Fibroblast of skin of right quadriceps (primary cell): Measurements from ENCODE around the gene S100P.
A peak's percentile ranks its signal among the peaks of the same experiment; 100 is the strongest.

Source experiments
- DNase-seq: peaks from one replicate; pipeline ENCODE4 v3.0.0-alpha.2; 2013

S100P gene

GRCh38 chr4:6673660-6674499 is 19.8 kb upstream of the S100P start:
- DNase-seq = peak; percentile 95

DNA sequence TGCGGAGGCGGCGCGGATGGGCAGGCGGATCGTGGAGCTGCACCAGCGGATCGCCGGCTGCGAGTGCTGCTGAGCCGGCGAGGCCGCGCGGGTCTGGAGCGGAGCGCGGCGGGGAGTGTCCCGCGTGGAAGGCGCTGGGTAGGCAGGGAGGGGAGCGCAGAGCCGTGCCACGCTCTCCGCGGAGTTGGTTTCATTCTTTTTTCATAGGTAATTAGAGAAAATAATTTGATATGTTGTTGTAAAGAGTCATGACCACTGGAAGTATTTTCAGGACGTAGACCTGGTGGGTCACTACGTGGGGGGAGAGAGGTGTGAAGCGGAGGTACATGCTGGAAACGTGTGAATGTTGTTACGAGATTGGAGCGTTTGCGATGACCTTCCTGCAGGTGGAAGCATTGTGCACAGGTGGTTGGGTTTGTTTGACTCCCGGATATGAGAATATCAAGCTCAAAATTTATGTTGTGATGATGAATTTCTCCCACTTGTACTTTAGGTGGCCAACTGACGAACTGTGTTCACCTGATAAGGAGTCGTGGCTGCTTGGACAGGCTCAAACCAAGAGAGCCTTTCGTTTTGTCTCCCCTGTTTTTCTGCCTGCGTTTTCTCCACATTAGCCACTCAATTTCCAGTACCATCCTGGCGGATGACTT is 19.1 kb upstream of the S100P start:
- peak; percentile 38 for DNase-seq

- no peak for DNase-seq
Observed at GRCh38 chr4:6676722-6677558, 16.7 kb upstream of the S100P start.

GRCh38 chr4:6680372-6681034 is 13.2 kb upstream of the S100P start:
- DNase-seq = no peak

DNA sequence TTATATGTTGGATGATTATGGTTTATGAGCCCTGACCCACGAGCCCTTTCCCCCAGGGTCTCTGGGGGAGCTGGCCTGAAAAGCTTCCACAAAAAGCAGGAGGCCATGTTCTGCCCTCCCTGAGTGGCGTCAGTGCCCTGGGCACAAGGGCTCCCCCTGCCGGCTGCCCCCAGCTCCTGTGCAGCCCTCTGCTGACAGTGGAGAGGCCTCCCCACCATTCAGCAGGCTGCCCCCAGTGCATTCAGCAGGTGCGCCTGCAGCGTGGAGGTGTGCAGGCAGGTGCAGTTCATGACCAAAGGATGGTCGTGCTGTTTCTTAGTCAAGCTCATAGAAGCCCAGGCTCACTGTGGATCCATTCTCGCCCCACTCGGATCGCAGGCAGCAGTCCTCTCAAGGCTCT is 12.5 kb upstream of the S100P start:
- no peak for DNase-seq

DNA sequence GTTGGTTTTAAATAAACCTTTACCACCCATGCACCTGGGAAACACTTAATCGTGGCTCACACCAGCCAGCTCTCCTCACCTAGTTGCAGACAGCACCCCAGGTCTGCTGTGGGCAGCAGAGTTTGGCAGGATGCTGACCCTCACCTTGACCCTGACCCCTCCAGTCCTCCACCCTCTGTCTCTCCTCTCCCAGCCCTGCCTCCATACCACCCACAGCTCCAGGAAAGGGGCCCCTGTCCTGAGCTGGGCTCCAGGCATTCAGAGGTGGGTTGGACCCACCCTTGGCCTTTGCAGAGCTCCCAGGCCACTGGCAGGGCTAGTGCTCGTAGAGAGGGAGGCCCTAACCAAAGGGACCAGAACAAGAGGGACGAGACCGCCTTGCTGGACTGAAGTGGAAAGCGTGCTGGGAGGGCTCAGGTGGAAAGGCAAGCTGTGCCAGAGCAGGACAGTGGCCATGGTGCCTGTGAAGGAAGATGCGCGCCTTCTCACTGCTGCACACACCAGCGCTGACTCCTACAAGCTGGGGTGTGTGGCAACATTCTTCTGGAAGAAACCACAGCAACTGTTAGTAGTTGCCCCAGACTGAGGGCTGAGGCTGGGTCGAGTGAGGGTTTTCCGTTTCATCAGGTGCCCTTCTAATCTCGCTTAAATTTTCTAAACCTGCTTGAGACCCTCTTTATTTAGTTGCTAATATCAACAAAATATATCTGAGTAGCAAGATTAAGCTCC is 10.7 kb upstream of the S100P start:
- DNase-seq = no peak

DNA sequence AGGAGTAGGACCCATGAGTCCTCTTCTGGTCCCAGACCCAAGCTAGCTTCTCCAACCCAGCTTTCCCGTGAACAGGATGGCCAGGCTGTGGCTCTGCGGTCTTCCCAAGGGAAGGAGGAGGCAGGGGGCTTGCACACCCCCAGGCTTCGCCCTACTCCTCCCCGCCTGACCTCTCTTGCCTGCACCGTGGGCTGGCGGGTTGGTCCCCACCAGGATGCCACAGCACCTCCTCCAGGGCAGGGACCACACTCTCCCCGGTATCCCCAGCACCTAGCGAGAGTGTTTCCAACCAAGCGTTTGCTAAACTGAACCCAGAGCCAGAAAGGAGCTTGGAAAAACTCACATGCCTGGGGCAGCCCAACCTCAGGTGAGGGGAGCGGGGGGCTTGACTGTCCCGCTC is 9.0 kb upstream of the S100P start:
- no peak for DNase-seq

DNA sequence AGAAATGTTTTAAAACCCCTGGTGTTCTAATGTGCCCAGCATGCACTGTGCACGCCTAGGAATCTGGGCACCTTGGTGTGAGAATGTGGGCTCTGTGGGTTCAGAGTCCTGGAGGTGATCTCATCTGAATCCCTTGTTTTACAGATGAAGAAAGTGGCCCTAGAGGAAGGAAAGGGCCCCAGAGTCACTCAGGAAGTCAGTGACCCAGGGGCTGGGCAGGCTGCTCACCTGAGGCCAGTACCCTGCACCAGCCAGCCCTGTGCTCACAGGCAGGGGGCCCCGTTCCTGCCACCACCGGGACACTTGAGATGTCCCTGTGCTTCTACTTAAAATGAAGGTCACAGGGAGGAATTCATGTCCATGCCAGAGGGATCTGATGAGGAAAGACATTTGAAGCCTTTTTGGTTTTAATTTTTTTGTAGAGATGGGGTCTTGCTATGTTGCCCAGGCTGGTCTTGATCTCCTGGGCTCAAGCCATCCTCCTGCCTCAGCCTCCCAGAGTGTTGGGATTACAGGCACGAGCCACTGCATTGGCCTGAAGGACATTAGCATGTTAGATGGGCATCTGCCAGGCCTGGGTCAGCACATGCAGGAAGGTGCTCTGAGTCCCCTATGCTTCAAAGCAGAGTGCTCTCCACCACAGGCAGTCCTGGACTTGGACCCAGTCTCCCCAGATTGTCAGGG is 7.4 kb upstream of the S100P start:
- no peak for DNase-seq

- no peak for DNase-seq
Observed at GRCh38 chr4:6687947-6688878, 5.5 kb upstream of the S100P start.

DNA sequence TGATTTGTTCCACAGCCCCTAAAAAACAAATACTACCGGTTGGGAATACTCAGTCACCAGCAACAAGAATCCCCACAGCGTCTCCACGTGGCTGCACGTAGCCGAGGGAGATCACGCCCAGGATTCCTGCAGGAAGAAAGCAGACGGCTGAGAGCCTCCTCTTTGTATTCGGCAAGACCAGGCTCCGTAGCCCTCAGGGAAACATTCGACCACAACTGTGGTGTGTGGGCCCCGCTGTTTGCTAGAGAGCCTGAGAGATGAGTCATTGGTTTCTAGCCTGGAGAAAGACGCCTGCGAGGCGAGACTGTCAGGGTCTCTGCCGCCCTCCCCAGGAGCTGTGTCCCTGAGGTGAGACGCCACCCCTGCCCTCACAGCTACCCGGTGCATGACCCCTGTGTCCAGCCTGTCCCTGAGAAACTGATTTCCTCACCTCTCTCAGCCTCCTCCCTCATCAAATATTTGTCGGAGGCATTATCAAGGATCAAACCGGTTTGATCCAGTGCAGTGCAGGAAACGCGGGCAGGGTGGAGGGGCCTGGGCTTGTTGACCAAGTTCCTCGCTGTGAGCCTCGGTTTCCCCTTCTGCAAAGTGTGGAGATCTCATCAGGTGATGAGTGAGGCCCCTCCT is 4.7 kb upstream of the S100P start:
- DNase-seq = peak; percentile 96

DNA sequence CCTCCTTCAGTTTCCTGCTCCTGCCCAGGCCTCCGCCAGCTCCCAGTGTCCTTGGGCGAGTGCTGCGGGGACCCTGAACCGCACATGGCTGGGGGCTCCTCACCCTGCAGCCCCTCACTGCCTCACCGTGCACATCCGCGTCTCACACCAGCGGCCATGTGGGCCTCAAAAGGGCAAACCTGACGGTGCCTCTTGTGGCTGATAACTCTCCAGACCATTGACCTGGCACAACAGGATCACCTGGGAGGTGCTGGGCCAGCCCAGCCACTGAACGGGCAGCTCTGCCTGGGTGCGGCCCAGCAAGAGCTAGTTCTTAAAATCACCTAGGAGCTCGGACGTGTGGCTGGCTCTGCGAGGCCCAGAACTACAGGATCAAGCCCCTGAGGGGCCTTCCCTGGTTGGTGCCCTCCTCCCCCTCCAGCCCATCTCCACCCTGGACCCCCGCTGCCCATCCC is 4.1 kb upstream of the S100P start:
- DNase-seq = no peak

- DNase-seq = no peak
Observed at GRCh38 chr4:6692379-6692778, 1.3 kb upstream of the S100P start.

GRCh38 chr4:6692806-6693205 is 872 bp upstream of the S100P start:
- peak; percentile 70 for DNase-seq

- no peak for DNase-seq
Observed at GRCh38 chr4:6694177-6694901, 661 bp downstream of the S100P start.

DNA sequence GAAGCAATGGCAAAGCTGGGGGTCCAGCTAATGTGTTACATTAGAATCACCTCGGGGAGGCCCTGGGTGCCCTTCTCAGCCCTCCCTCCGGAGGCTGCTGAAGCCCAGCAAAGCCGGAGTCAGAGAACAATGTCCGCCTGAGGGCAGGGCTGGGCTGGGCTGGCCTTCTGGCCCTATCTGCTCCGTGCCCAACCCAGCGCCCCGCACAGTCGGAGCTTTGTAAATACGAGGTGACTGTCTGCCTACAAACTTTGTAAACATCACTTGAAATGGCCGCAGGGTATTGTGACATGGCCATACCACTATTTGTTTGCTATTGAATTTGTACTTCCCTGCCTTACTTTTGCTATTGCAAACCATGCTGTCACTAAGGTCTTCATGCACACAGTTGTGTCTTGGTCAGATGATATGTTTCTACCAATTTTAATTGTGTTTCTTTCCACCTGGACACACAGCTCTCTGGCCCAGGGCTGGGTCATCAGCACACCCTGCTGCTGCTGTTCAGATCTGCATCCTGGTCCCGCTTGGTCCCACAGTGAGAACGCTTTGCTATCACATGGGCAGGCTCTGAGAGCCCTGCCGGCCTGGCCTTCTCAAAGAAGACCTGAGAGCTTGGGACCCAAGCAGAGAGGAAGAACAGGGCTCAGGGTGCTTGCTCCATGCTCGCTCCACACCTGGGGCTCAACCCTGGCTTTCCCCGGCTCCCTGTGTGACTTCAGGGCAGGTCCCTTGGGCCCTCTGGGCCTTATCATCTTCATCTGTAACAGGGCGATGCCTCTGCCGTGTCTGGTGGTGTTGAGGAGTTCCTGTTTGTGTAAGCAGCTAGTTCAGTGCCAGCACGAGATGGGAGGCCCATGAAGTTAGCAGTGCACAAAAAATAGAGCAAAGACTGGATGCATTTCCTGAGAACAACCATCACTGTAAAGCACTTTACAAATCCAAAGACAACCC is 2.3 kb downstream of the S100P start:
- no peak for DNase-seq

- no peak for DNase-seq
Observed at GRCh38 chr4:6696611-6697010, 2.9 kb downstream of the S100P start.

GRCh38 chr4:6697131-6697530 is 3.5 kb downstream of the S100P start:
- DNase-seq = no peak

DNA sequence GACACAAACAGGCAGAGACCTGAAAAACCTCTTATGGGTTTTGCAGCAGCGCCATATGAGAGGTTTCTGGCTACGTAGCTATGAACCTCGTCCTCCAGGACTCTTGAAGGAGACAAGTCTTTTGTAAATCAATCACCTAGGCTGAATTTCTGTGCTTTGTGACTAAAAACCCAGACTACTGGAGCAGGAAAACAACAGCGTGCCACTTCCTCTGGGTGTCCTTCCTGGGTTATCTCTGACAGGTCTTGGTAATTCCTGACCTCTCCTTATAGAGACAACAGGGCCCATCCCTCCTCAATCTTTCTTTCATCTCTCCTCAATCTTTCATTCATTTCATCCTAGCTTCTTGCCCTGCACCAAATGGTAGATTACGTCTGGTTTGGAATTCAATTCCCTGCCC is 5.7 kb downstream of the S100P start:
- DNase-seq = no peak
